Activated CD4-positive, alpha-beta T cell treated with anti-CD3 and anti-CD28 coated beads for 1 hour (primary cell): Measurements from ENCODE around the gene SCAPER.
"Not testable (repeated sequence)": the region's sequence is repeated elsewhere in the genome, so short reads cannot be mapped to it uniquely, and the experiment has no call there.

Experiments used
- DNase-seq: peaks from one replicate; pipeline ENCODE4 v3.0.0-alpha.2; 2020

The SCAPER gene

GRCh38 chr15:76904461-76905012 lies 603 bp downstream of the SCAPER start:
- DNase-seq = no peak

- DNase-seq = no peak
These were observed 1.9 kb downstream of the SCAPER start for GRCh38 chr15:76903251-76903681.

- DNase-seq = no peak
These were observed 3.2 kb downstream of the SCAPER start for GRCh38 chr15:76901965-76902364.

GRCh38 chr15:76899931-76900310 lies 5.2 kb downstream of the SCAPER start:
- DNase-seq = not testable (repeated sequence)

GRCh38 chr15:76899176-76899930 lies 5.8 kb downstream of the SCAPER start:
- DNase-seq = not testable (repeated sequence)

- no peak for DNase-seq
These were observed 7.0 kb downstream of the SCAPER start for GRCh38 chr15:76898102-76898501.

- DNase-seq = no peak
These were observed 11.0 kb downstream of the SCAPER start for GRCh38 chr15:76894174-76894573.

GRCh38 chr15:76892836-76893235 lies 12.3 kb downstream of the SCAPER start:
- DNase-seq = not testable (repeated sequence)

GRCh38 chr15:76887280-76888141 lies 17.6 kb downstream of the SCAPER start:
- not testable (repeated sequence) for DNase-seq

- DNase-seq = no peak
These were observed 19.9 kb downstream of the SCAPER start for GRCh38 chr15:76885212-76885611.

GRCh38 chr15:76875911-76876310 lies 29.2 kb downstream of the SCAPER start:
- no peak for DNase-seq

GRCh38 chr15:76873066-76873465 lies 32.1 kb downstream of the SCAPER start:
- not testable (repeated sequence) for DNase-seq

GRCh38 chr15:76871930-76872329 lies 33.2 kb downstream of the SCAPER start:
- no peak for DNase-seq

GRCh38 chr15:76868740-76869139 lies 36.4 kb downstream of the SCAPER start:
- DNase-seq = no peak

- no peak for DNase-seq
These were observed 38.3 kb downstream of the SCAPER start for GRCh38 chr15:76866716-76867321.

GRCh38 chr15:76866008-76866407 lies 39.1 kb downstream of the SCAPER start:
- DNase-seq = no peak

GRCh38 chr15:76865548-76865991 lies 39.6 kb downstream of the SCAPER start:
- DNase-seq = no peak

- DNase-seq = no peak
These were observed 40.6 kb downstream of the SCAPER start for GRCh38 chr15:76864586-76864985.

GRCh38 chr15:76863693-76864092 lies 41.4 kb downstream of the SCAPER start:
- DNase-seq = no peak

GRCh38 chr15:76863123-76863522 lies 42.0 kb downstream of the SCAPER start:
- DNase-seq = no peak

- no peak for DNase-seq
These were observed 43.2 kb downstream of the SCAPER start for GRCh38 chr15:76861815-76862397.

- no peak for DNase-seq
These were observed 44.9 kb downstream of the SCAPER start for GRCh38 chr15:76860201-76860600.

- DNase-seq = not testable (repeated sequence)
These were observed 54.8 kb downstream of the SCAPER start for GRCh38 chr15:76850367-76850766.
